Measurements from ENCODE around the gene DEAF1.

The DEAF1 gene

DNA sequence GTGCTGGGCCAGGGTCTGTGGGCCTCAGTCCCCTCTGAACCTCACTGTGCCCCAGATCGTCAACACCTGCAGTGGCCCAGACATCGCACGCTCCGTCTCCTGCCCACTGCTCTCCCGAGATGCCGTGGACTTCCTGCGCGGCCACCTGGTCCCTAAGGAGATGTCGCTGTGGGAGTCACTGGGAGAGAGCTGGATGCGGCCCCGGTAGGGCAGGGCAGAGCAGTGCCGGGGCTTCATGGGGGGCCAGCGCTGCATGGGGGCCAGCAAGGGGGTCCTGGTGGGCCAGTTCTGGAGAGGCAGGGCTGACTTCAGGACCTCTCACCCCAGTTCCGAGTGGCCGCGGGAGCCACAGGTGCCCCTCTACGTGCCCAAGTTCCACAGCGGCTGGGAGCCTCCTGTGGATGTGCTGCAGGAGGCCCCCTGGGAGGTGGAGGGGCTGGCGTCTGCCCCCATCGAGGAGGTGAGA is 27.4 kb upstream of the DEAF1 start:
- no peak for DNase-seq (ENCODE audit: extremely low read depth in 1 of 2, low read depth in 1 of 2)

- no peak for DNase-seq (ENCODE audit: extremely low read depth in 1 of 2, low read depth in 1 of 2)
These were observed 26.8 kb upstream of the DEAF1 start for GRCh38 chr11:721741-722345.

DNA sequence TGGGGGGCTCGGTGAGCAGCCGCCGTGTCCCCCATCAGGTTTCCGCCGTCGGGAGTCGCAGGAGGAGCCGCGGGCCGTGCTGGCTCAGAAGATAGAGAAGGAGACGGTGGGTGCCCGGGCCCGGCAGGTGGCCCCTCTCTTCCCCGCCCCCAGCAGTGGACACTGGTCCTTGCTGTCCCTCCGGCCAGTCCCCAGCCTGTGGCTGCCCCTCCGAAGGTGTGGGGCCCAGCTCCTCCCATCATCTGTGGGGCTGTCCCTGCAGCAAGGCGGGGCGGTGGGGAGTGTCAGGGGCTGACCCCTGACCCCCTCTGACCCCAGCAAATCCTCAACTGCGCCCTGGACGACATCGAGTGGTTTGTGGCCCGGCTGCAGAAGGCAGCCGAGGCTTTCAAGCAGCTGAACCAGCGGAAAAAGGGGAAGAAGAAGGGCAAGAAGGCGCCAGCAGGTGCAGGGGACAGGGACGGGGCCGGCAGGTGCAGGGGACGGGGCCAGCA is 26.3 kb upstream of the DEAF1 start:
- no peak for DNase-seq (ENCODE audit: extremely low read depth in 1 of 2, low read depth in 1 of 2)

- no peak for DNase-seq (ENCODE audit: extremely low read depth in 1 of 2, low read depth in 1 of 2)
These were observed 25.7 kb upstream of the DEAF1 start for GRCh38 chr11:720642-721246.

GRCh38 chr11:720017-720641 is 25.1 kb upstream of the DEAF1 start:
- no peak for DNase-seq (ENCODE audit: extremely low read depth in 1 of 2, low read depth in 1 of 2)

DNA sequence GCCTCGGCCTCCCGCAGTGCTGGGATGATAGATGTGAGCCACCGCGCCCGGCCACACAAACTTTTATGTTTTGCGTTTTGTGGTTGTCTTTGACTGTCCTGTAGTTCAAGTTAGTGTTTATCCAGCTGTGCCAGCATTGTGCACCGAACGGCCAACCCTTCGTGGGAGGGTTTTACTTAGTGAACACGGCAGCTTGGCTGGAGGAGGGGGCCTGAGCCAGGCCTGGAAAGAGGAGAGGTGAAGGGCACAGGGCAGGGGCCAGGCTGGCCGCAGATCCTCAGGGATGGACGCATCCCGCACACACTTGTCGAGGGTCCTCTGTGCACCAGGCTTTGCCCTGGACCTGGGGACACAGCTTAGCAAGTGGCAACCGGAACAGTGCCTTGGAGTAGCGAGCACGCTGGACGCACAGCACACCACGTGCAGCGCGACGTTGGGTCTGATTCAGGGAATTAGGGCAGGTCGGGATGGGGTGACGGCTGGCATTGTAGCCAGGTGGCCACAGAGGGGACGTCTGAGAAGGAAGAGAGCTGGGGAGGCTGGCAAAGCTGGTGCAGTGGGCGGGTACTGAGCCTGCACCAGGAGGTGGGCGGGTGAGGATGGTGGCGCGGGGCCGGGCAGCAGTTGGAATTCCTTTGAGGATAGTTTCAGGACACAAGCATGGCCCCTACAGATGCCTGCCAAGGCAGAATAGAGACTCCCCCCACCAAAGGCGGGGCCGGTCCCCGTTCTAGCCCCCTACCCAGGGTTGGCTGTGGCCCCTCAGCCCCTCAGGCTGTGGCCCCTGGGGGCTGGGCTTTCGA is 24.4 kb upstream of the DEAF1 start:
- no peak for DNase-seq (ENCODE audit: extremely low read depth in 1 of 2, low read depth in 1 of 2)

DNA sequence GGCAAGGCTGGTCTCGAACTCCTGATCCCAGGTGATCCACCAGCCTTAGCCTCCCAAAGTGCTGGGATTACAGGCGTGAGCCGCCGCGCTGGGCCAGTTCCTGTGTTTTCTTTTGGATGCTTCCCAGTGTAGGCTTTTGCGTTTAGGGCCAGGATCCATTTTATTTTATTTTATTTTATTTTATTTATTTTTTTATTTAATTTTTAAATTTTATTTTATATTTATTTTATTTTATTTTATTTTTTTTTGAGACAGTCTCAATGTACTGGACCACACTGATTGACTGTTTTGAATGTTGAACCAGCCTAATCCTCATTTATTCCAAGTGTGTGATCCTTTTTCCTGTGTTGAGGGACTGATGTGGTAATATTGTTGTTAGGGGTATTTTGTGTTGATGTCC is 19.4 kb upstream of the DEAF1 start:
- no peak for DNase-seq (ENCODE audit: extremely low read depth in 1 of 2, low read depth in 1 of 2)

DNA sequence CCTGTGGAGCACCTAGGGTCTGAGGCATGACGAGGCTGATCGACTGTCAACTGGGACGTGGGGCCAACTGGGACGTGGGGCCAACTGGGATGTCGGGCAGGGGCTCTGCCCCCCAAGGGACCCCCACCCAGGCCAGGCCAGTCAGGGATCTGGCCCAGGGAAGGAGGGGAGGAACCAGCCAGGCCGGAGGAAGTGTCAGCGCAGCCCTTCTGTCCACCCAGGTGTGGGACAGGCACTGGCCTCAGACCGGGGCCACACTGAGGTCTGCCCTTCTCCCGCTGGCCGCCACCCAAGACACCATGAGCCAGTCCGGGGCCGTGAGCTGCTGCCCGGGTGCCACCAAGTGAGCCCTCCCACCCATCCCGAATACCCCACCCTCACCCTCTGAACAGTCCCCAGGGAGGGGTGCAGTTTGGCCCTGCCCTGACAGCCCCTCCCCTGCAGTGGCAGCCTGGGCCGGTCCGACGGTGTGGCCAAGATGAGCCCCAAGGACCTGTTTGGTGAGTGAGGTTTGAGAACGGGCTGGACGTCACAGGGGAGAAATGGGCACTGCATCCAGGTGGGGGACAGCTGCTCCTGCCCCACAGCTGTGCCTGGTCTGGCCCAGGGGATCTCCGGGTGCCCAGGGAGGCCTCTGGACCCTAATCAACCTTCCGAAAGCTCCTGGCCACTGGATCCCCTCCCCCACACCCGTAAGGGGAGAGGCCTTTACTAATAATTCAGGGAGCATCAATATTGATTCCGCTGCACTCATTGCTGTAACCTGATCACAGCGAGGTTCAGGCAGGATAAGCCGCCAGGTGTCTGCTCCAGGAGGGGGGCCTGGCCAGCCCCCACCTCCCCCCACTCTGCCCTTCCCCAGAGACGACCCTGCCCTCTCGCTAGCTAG is 14.3 kb upstream of the DEAF1 start:
- DNase-seq (ENCODE audit: extremely low read depth in 1 of 2, low read depth in 1 of 2) = no peak

GRCh38 chr11:708511-708910 is 13.5 kb upstream of the DEAF1 start:
- no peak for DNase-seq (ENCODE audit: extremely low read depth in 1 of 2, low read depth in 1 of 2)

DNA sequence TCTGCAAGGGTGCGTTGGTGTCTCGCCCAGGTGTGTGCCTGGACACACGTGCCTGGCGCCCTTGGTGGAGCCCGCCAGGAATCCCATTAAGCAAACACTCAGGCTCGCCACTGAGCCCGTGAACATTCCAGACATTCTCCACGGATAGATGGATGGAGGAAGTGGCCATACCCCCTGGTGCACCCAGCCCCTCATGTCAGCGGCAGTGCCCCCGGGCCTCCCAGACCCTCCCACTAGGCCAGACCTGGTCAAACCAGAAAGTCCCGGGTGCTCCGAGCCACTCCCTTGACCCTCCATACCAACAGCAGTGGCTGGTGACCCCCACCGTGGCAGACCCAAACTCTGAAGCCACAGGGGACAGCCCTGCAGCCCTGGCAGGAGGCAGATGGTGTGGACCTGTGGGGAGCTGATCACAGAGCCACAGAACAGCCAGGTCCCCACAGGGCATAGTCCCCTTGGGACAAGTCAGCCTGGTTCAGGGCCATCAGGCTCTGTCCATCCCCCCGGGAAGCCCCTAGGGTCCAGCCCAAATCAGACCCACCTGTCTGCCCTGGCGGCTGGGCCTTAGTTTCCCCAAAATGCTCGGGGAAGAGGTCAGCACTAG is 12.9 kb upstream of the DEAF1 start:
- DNase-seq (ENCODE audit: extremely low read depth in 1 of 2, low read depth in 1 of 2) = no peak

DNA sequence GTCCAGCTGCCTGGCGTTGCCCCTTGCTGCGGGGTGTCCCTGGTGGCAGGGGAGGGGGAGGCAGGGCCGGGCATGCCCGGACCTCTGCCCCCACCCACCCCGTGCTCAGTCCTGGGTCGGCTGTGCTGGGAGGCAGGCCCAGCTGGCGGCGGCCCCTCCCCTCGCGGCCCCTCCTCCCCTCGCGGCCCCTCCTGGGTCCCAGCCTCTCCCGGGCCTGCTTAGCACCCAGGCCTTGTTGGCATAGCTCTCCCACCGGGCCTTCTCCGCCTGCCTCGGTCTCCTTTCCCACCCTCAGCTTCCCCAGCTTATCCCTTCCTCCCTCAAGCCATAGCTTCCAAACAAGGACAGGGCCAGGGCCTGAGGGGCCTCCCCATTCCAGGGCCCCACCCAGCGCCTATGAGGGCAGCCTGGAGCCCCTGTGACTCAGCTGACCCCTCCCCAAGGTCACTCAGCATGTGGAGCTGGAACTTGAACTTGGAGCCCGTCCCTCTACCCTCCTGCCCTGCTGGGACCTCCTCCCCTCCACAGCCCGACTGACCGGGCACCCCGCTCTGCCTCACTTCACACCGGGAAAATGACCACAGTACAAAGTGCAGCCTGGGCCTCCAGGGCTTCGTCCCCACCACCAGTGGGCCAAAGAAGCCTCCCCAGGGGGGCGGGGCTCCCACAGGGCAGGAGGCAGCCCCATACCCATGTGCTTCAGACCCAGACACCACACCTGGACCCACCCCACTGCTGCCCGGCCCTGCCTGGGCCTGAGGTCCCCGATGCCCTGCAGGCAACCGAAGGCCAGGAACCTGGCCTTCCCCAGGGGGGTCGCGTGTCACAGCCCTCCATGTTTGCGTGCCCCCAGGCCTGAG is 12.2 kb upstream of the DEAF1 start:
- no peak for DNase-seq (ENCODE audit: extremely low read depth in 1 of 2, low read depth in 1 of 2)

- DNase-seq (ENCODE audit: extremely low read depth in 1 of 2, low read depth in 1 of 2) = no peak
These were observed 11.5 kb upstream of the DEAF1 start for GRCh38 chr11:706439-706956.

- DNase-seq (ENCODE audit: extremely low read depth in 1 of 2, low read depth in 1 of 2) = no peak
These were observed 10.8 kb upstream of the DEAF1 start, which contains the start of gene EPS8L2 for GRCh38 chr11:705646-706438. TSS of gene EPS8L2 (plus strand) at chr11:706231. CDS start at chr11:709408, 3,177 bp downstream.

DNA sequence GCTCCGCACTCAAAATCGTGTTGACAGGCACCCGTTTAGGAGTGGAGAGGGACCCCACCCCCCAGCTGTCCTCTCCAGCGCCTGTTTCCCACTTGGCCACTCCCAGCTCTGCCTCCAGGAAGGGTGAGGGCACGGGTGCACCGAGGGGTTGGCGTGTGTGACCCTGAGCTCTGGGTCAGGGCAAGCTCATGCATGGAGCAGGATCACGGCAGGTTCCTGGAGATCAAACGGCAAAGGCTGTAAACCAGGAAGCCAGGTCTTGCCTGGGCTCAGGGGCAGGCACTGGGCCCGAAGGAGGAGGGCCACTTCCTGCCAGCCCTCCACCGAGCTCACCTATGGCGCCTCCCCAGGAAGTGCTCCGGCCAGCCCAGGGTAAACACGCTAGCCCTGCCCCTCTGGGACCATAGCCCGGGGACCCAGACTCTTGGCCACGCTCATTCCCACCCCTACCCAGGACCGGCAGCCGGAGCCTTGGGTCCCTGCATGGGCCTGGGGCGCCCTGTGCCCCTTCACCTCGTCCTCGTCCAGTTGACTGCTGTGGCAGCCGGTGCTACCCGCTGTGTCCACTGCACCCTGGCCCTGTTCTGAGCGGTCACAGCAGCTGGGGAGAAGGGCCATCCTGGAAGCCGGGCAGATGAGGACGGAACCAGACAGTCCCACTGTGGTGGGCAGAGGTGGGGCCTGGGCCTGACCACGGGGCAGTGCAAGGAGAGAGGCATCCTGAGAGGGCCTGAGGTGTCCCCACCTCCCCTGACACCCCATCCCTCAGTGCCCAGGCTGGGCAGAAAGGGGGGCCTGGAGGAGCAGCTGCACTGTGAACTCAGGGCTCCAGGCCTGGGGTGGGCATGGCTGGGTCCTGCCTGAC is 10.0 kb upstream of the DEAF1 start:
- DNase-seq (ENCODE audit: extremely low read depth in 1 of 2, low read depth in 1 of 2) = no peak

GRCh38 chr11:704228-704674 is 9.2 kb upstream of the DEAF1 start:
- DNase-seq (ENCODE audit: extremely low read depth in 1 of 2, low read depth in 1 of 2) = no peak

GRCh38 chr11:703506-703905 is 8.5 kb upstream of the DEAF1 start:
- DNase-seq (ENCODE audit: extremely low read depth in 1 of 2, low read depth in 1 of 2) = no peak
